Fibroblast of the aortic adventitia (primary cell): Measurements from ENCODE around the gene MARCHF3. TPM values are rescaled to one million over a fixed set of nuclear protein-coding genes. Genes with fewer than 3 reads are reported as not detected.
A peak's percentile ranks its signal among the peaks of the same experiment; 100 is the strongest.

Experiments used
- DNase-seq: peaks from one replicate; pipeline ENCODE4 v3.0.0-alpha.2; 2010; ENCODE audit warnings: low read depth
- H3K4me3 ChIP-seq: 2 replicates; pipeline ENCODE4 v1.5.1; 2011; ENCODE audit warnings: low read depth, mild to moderate bottlenecking, control low read depth, low read length, moderate library complexity
- CTCF ChIP-seq: IDR thresholded peaks from 2 replicates; pipeline ENCODE4 v1.5.1; 2011; ENCODE audit warnings: mild to moderate bottlenecking, low read length, control low read depth, inconsistent platforms; ENCODE audit not compliant: insufficient read depth
- total RNA-seq: library from RNA; depleted of rRNA; stranded (reverse); fragments of >200 nt; gene quantifications from 2 replicates; pipeline ENCODE4 v1.2.3, GENCODE V29; 2012; ENCODE audit warnings: low replicate concordance

Gene MARCHF3, protein sequence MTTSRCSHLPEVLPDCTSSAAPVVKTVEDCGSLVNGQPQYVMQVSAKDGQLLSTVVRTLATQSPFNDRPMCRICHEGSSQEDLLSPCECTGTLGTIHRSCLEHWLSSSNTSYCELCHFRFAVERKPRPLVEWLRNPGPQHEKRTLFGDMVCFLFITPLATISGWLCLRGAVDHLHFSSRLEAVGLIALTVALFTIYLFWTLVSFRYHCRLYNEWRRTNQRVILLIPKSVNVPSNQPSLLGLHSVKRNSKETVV
- total RNA-seq, result 5.5 and 16.9 TPM in 2 replicates

- peak; percentile 39 for TF ChIP-seq CTCF
- peak within 1 kb of the TSS; percentile 96 for H3K4me3 ChIP-seq
- peak; percentile 93 for DNase-seq
Observed at GRCh38 chr5:127030259-127031146, at the start of gene MARCHF3. MARCHF3 (minus strand) TSS chr5:127030558; CDS start chr5:126918171, 112,387 bp downstream.

GRCh38 chr5:127079994-127080491 is 49.7 kb upstream of the MARCHF3 start:
- no peak for DNase-seq
- no peak for TF ChIP-seq CTCF
- H3K4me3 ChIP-seq, result no peak overlapping the region

DNA sequence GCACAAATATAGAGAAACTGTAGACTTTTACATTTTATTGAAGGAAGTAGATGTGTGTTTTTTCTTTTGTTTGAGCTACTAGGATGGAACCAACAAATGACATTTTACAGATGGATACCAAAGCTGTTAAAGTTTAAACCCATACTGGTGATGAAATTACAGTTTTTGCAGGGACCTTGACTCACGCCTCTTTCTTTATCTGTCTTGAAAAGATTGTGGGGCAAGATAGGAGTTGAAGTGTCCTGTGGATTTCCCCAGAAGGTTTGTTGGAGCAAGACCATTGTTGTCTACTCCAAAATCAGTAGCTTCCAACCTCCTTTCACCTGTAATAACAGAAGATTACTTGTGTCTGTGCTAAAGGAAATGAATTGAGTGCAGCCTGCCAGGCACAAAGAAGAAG is 47.0 kb upstream of the MARCHF3 start:
- no peak overlapping the region for H3K4me3 ChIP-seq
- TF ChIP-seq CTCF, result no peak
- DNase-seq, result no peak

- DNase-seq, result peak; percentile 51
- no peak overlapping the region for H3K4me3 ChIP-seq
- no peak for TF ChIP-seq CTCF
Observed at GRCh38 chr5:127076315-127077129, 46.2 kb upstream of the MARCHF3 start.

GRCh38 chr5:127074466-127074865 is 44.1 kb upstream of the MARCHF3 start:
- no peak for DNase-seq
- TF ChIP-seq CTCF, result no peak
- H3K4me3 ChIP-seq, result no peak overlapping the region
